KBM-7 (cell line): ENCODE results near the gene SH3BP4.

Source experiments
- DNase-seq: peaks from one replicate; pipeline ENCODE4 v3.0.0-alpha.2; 2015
- in situ Hi-C: fragments of 300-500 bp; cut with MboI; formaldehyde crosslinking; loops from 2 replicates; pipeline ENCODE4 v1.14.3; 2020; ENCODE audit warnings: low sequenced_read_pairs, low pct_unique_long_range_greater_than_20kb, mixed read lengths

Gene SH3BP4

DNA sequence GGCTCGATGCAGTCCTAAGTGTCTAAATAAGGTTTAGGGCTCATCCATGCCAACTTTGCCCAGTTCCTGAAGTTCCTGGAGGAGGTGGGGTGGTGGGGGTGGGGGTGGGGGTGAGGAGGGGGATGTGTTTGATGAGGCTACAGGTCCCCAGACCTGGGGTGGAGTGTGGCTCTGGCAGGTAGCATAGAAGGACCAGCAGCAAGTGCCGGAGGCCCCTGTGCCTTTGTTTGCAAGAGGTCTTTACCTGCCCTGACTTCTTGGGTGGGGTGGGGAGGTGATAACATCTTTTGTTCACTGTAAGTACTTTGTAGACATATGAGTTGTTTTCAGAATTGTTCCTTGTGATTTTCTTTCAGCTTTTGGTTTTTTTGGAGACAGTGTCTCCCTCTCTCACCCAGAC lies 10.0 kb downstream of the SH3BP4 start:
- in situ Hi-C loops, result no loop called here

DNA sequence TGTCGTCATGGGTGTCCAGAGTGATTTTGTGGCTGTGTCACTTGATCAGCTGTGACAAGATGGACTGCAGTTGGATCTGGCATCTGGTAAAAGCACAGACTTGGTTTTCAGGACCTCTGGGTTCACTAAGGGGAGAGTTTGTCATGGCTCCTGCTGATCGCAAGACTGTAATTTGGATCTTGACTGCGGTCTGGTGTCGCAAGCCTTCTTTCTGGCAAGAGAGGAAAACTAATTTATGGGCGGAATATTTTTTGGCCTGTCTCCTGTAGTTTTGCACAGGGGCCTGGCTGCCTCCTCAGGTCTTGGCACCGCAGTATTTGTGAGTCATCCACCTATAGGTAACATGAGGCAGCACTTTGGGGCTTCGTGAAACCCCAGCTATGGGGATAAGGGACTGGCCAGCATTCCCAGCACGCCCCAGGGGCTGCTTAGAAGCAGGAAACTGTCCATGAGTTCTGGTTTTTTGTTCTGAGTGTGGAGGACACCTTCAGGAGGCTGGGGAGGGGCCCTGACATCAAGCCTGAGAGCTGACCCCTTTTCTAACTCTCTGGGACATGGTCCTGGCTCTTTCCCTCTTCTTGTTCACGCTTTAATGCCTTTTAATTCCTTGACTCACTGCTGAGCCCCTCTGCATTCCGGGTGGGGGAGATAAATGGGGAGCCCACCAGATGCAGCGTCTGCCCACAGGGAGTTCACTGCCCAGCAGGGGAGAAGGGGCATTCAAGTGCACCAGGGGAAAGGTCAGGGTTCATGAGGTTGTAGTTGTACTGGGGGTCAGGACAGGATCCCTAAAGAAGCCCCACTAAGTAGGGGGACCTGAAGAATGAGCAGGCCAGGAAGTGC lies 12.2 kb downstream of the SH3BP4 start:
- no peak for DNase-seq

More for the DNA sequence above, 10.0 kb downstream of the SH3BP4 start:
- no peak for DNase-seq

DNA sequence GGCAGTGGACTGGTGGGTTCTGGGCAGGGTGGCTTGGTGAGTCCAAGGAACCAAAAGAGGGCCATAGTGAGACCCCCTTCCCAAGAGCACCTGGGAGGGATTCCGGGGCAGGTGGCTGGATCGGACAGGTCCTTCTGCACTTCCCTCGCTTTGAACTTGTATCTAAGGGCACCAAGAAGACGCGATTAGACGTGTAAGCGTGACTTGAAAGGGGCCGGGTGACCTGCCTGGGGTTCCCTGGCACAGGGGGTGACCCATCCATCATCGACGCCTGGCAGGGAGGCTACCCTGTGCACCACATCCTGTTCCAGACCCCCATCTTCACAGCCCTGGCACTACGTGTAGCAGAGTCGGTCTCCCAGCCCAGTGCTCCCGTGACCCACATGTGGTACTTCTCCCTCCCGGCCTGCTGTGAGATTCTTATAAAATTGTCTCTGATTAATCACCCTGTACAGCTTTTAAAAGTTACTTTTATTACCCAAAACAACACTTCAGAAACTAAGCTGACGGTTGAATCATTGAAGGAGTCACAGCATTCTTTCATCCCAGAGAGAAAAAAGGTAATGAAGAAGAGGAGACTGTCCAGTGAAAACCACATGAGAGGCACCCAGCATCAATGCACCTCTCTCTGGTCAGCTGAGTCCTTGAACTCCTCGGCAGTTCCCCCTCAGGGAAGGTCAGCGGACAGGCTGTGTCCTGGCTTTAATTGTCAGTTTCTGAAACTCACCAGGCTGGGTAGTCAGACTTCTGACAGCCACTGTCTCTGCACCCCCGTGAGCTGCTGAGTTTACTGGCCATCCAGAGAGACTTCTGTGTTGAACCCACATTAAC lies 13.0 kb downstream of the SH3BP4 start:
- DNase-seq, result no peak
- in situ Hi-C loops, result no loop called here

More for the DNA sequence above, 12.2 kb downstream of the SH3BP4 start:
- in situ Hi-C loops, result no loop called here

DNA sequence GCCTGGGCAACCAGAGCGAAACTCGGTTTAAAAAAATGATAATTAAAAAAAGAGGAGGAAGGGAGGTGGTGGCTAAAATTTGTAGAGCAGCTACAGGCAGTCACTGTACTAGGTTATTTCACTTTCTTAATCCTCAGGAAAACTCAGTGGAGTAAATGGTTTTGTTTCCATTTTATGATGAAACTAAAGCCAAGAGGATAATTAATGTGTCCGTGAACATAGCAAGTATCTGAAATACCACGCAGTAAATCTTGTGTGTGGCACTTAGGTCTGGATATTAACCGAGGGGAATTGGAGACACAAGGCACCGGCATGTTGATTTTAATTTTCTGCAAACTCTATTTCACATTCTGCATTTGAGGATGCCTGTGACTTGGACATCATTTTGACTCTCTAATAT lies 14.5 kb downstream of the SH3BP4 start:
- in situ Hi-C loops, result no loop called here
- DNase-seq, result no peak

DNA sequence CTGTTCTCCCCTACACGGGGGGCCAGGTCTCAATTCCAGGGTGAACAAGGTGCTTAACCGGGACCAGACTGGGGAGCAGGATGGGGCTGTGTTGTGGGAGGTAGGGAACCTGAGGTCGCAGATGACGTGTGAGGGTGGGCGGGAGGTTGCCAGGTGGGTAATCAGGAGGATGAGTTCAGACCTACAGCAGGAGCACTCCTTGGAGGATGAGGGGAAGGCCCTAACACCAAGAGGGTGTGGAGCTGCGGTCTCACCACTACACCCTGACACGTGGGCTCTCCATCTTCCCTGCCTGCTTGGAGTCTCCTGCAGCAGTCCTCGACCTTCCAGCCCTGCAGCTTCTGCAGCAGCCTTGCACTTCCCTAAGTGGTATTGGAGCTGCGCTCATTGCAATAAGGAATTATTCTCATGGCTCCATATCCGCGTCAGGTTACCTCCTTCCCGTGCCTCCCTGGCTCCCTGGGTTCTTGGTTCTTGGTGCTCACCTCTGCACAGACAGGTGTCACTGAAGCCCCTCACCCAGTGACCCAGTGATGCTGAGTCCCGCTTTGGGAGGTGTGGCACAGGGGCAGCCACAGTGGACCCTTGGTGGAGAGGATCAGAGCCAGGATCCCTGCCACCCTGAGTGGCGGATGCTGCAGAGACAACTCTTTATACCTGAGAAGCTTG lies 15.5 kb downstream of the SH3BP4 start:
- DNase-seq, result no peak
- in situ Hi-C loops, result no loop called here

DNA sequence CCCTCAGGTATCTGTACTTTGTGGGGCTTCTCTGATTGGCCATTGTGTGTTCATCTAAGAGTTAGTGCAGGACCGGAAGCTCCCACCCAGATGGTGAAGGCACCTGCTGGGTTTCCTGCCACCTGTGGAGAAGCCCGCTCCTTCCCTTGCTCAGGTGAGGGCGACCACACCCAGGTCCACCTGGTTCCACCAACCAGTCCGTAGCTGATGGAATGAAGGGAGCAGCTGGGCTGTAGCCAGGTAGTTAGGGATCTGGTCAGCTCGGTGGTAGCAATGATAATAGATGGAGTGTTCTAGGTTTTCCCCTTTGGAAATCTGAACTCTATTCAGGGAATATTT lies 16.0 kb downstream of the SH3BP4 start:
- in situ Hi-C loops, result no loop called here
- DNase-seq, result no peak

DNA sequence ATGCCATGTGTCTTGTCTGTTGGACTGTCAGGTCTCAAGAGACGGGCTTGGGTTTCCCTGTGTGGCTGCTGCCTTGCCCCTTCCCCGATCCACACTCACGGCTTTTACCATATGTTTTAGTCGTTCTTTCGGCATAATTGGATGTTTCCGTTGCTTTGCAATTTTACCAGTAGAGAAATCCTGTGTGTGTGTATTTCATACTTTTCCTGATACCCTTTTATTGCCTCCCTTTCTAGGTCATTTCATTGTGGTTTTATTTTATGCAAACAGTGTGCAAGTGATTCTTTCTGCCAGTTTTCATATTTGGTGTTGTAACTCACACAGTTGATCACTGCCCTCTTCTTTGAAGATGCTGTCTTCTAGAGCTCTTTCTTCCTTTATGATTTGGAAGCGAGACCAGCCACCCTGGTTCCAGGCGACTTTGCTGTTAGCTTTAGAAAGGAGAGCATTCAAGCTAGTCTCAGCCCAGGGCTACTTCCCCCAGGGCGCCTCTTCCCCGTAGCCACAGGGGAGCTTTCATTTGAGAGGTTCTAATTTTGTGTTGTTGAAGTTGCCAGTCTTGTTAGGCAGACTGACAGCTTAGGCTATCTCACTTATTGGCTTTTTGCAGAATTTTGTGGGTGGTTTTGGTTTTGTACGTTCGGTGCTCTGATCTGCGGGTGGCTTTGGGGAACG lies 17.0 kb downstream of the SH3BP4 start:
- in situ Hi-C loops, result no loop called here
- no peak for DNase-seq

DNA sequence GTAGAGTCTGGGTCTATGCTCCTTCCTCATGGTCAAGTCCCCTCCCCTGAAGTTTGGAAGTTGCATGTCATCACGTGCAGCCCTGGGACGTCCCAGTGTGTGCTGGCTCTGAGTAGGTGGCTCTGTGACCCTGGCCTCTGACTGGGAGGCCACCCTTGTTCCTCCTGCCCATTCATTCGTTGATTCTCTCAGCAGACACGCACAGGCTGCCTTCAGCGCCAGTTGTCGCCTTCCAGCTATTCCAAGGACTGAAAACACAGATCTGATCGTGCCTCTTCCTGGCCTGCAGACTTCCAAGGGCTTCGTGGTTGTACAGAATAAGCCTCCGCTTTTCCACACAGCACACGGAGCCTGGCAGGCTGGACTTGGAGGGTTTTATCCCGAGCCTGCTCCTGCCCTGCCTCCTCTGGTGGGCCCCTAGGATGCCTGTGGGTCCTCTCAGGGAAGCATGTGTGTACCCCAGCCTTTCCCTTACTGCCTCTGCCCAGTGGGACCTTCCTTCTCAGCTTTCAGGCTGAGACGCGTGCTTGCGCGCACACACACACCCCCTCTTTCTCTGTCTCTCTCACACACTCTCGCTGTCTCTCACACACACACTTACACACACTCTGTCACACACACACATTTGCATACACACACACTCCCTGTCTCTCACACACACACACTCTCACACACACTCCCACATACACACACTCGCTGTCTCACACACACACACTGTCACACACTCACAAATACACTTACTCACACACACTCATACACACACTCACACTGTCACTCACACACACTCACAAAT lies 17.7 kb downstream of the SH3BP4 start:
- no peak for DNase-seq

DNA sequence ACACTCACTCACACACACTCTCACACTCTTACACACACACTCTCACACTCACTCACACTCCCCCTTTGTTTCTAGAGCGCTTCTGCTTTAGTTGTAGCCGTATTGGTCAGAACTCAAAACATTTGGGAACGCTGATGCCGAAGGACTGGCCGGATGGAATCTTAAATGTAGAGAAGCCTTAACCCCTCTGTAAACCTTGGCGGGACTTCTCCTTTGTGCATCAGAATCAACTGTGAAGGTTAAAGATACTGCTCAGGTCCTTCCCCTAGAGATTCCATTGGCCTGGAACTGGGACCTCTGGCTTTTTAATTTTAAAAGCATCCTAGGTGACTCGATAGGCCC lies 18.3 kb downstream of the SH3BP4 start:
- in situ Hi-C loops, result no loop called here
- DNase-seq, result no peak

More for the DNA sequence above, 17.7 kb downstream of the SH3BP4 start:
- in situ Hi-C loops, result no loop called here

DNA sequence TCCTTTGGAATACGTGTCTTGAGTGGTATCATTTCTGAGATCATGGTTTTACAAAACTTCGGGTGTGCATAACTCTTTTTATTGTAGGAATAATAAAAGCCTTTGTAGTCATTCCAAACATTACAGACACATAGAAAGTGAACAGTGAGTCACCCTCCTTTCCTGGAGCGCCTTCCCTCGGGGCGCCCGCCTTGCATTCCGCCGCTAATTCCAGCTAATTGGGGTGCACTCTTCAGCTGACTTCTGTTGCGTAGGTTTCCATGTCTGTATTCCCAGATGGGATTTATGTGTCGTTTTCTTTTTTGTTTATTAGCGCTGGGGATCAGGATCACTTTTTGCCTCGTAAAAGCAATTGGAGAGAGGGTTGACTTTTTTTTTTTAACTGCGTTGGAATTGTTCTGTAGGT lies 18.7 kb downstream of the SH3BP4 start:
- in situ Hi-C loops, result no loop called here
- no peak for DNase-seq

DNA sequence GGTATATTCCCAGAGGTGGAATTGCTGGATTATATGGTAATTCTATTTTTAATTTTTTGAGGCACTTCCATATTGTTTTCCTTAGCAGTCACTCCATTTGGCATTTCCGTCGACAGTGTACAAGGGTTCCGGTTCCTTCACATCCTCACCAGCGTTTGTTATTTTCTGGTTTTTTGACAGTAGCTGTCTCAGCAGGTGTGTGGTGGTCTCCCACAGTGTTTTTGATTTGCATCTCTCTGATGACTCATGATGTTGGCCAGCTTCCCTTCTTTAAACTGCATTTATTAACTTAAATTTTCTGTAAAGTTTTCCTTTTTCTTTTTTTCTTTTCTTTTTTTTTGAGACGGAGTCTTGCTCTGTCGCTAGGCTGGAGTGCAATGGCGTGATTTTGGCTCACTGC lies 19.7 kb downstream of the SH3BP4 start:
- in situ Hi-C loops, result no loop called here
- DNase-seq, result no peak

DNA sequence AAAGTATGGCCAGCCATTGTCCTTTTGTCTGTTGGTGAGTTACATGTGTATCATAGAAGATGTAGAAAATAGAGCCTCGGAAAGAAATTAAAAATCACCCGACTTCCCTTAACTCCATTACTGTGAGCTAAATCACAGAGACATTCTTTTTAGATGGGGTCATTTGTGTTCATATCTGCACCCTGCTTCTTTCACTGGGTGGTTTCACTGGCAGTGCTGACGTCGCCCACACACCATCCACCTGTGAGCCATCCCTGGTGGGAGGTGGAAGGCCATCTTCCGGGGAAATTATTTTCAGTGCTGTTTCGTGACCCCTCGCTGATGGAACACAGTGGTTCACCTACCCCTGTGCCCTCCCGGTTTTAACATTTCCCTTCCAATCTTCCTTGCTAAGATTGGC lies 21.2 kb downstream of the SH3BP4 start:
- in situ Hi-C loops, result no loop called here
- no peak for DNase-seq

DNA sequence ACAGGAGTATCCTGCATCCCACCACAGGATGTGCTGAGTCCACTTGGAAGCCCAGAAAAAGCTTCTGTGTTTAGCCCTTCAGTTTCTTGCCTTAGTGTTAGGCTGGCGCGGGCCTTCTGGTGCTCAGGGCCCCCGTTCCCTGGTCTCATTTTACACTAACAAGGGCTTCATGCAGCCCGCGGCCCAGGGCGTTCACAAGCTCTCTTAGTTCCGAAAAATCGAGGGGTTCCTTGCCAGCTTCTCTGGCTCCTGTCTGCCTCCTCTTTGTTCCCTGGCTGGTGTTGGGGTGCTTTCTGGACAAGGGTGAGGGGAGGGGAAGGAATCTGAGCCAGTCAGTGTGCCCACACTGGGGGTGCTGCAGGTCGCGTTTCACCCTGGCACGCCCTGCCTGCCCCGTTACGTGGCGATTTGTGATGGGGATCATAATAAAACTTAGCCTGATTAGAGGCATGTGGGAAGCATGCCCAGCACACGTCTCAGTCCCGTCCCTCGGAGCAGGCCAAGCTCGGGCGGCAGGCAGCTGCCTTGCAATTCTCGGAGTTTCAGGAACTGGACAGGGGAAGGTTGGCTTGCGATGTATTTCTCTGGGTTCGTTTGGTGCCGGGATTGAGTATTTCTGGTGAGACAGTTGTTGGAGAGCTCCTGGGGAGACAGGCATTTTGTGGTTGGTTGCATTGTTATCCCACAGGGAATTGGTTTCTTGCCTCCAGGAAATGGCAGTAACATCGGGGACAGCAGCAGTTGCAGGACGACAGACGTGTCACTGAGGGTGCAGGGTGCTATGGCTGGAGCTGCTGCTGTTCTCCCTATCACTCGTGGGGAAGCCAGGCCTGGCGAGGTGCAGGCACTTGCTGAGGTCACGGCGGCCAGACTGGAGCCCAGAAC lies 22.9 kb downstream of the SH3BP4 start:
- in situ Hi-C loops, result no loop called here
- DNase-seq, result no peak

DNA sequence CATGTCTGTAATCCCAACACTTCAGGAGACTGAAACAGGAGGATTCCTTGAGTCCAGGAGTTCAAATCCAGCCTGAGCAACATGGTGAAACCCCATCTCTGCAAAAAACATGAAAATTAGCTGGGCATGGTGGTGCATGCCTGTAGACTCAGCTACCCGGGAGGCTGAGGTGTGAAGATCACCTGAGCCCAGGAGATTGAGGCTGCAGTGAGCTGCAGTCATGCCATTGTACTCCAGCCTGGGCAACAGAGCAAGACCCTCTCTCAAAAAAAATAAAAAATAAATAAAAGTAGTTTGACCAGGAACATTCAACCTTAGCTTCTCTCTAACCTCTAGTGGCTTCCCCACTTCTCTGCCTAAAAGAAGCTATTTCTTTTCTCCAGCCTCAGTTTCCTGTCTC lies 23.8 kb downstream of the SH3BP4 start:
- DNase-seq, result no peak
- in situ Hi-C loops, result no loop called here

DNA sequence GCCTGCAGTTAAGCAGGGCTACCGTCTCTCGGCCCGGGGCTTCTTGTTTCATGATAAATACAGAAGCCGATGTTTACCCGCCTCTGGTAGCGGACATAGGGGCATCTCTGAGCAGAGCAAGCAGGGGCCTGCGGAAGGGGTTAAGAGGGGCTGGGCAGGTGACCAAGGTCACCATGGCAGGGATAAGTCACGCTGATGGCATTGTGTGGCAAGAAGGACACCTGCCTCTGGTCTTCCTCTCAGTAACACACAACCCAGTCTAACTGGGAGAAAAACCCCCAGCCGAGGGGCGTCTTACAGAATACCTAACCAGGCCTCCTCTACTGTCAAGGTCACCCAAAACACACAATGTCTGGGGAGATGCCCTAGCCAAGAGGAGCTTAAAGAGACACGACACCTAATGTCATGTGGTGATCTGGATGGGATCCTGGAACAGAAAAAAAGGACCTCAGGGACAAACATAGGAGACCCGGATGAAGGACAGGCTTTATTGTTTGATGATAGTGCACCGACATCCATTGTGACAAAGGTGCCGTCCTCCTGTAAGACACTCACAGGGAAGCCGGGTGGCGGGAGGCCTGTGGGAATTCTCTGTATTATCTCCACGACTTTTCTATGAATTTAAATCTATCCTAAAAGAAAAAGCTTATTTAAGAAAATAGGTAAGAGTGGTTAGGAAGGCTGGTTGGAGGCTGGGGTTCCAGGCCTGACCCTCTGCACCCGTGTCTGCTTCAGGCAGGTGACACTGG lies 24.8 kb downstream of the SH3BP4 start:
- in situ Hi-C loops, result no loop called here
- no peak for DNase-seq

DNA sequence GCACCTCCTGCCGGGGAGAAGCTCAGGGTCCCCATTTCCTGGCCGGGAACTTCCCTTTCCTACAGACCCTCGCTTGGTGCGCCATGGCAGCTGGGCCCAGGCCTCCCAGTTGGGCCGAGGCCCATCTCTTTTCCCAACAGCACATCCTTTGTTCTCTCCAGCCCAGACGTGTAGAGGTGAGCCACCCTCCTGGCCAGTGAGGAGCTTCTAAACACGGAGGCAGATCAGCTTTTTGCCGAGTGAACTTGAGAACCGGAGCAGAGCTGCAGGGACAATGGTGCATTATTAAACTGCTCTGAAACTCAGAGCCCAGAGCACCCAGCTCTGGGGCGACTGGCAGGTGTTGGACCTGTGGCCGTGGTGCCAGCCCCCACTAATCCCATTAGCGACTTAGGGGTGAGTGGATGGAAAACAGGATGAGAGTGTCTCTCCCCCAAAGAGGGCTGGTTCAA lies 25.4 kb downstream of the SH3BP4 start:
- in situ Hi-C loops, result no loop called here
- no peak for DNase-seq

DNA sequence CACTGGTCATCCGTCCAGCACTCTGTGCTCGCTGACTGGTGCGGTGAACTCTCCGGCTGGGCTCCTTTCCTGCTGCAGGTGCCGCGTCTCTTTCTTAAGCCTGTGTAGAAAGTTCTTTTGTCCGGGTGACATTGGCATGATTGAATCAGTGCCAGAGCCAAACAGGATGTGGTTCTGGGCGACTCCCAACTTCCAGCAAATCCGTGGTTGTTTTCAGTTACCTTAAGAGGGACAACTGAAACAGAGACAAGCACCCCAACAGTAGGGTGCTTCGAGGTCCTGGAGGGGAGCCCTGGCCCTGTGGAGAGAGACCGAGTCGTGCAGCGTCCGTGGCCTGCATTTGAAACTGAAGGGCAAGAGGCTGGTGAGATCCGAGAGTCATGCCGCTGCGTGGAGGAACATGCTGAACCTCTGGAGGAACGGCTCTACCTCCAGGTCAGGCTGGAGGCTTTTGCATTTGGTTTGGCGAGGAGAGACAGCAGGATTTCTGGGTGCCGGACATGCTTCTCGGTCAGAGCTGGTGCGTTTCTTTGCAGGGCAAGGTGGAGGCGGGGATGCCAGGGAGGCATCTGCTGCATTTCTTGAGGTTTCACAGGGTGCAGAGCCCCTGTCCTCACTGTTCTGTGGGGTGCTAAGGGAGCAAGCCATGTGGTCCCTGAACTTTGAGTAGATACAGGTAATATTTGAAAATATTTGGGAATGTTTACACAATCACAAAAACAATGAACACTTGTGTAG lies 26.8 kb downstream of the SH3BP4 start:
- in situ Hi-C loops, result no loop called here
- no peak for DNase-seq
